GM12891 (cell line): ENCODE measurements around the gene F2R.

Experiments used
- POLR2AphosphoS5 ChIP-seq: IDR thresholded peaks from 2 replicates; pipeline ENCODE4 v1.6.1; 2011; ENCODE audit warnings: low read depth, low read length, control low read depth
- SPI1 ChIP-seq: IDR thresholded peaks from 2 replicates; pipeline ENCODE4 v1.6.1; 2011; ENCODE audit warnings: low read depth, low read length, control low read depth

GRCh38 chr5:76681287-76681686, 34.6 kb upstream of the F2R start:
- TF ChIP-seq POLR2AphosphoS5, result no peak
- no peak for TF ChIP-seq SPI1
